HG03342 (cell line): ENCODE measurements around the gene ALG5.

Experiments used
- ATAC-seq: cut with Tn5 transposase; IDR thresholded peaks from one replicate; pipeline ENCODE4 v1.9.1; 2021; ENCODE audit warnings: mild to moderate bottlenecking, moderate library complexity; ENCODE audit not compliant: unreplicated experiment

ALG5 gene

GRCh38 chr13:36979361-36980050 is 19.6 kb downstream of the ALG5 start:
- no peak for ATAC-seq

- ATAC-seq: no peak
Measured at GRCh38 chr13:36975172-36975571, 24.0 kb downstream of the ALG5 start.

- ATAC-seq: peak; percentile 70
Measured at GRCh38 chr13:36973621-36974295, 25.4 kb downstream of the ALG5 start.

GRCh38 chr13:36973009-36973408 is 26.1 kb downstream of the ALG5 start:
- ATAC-seq: no peak

GRCh38 chr13:36966404-36966803 is 32.7 kb downstream of the ALG5 start:
- ATAC-seq: no peak

GRCh38 chr13:36965767-36966166 is 33.4 kb downstream of the ALG5 start:
- ATAC-seq: no peak

GRCh38 chr13:36959456-36960116 is 39.6 kb downstream of the ALG5 start:
- ATAC-seq: no peak

- no peak for ATAC-seq
Measured at GRCh38 chr13:36954542-36954941, 44.6 kb downstream of the ALG5 start.

GRCh38 chr13:36950920-36951319 is 48.2 kb downstream of the ALG5 start:
- no peak for ATAC-seq

GRCh38 chr13:36950330-36950729 is 48.8 kb downstream of the ALG5 start:
- no peak for ATAC-seq

- ATAC-seq: no peak
Measured at GRCh38 chr13:36945078-36945477, 54.1 kb downstream of the ALG5 start.

GRCh38 chr13:36925603-36926002 is 73.5 kb downstream of the ALG5 start:
- ATAC-seq: no peak

- no peak for ATAC-seq
Measured at GRCh38 chr13:36924001-36924400, 75.1 kb downstream of the ALG5 start.

- no peak for ATAC-seq
Measured at GRCh38 chr13:36921631-36922301, 77.4 kb downstream of the ALG5 start.

GRCh38 chr13:36920616-36921185 is 78.4 kb downstream of the ALG5 start:
- ATAC-seq: no peak

- ATAC-seq: peak; percentile 79
Measured at GRCh38 chr13:36919833-36920615, 79.1 kb downstream of the ALG5 start, which contains the start of gene SMAD9. SMAD9 (minus strand) TSS chr13:36920238; CDS start chr13:36879689, 40,549 bp downstream.

- ATAC-seq: peak; percentile 16
Measured at GRCh38 chr13:36919171-36919832, 79.8 kb downstream of the ALG5 start.

- ATAC-seq: no peak
Measured at GRCh38 chr13:36918246-36919131, 80.7 kb downstream of the ALG5 start.

- no peak for ATAC-seq
Measured at GRCh38 chr13:36917311-36917710, 81.8 kb downstream of the ALG5 start.
